Suprapubic skin (tissue), 4 donors: ENCODE data around the gene ROR2.

Experiments
- CTCF ChIP-seq, 2 donors: fragments of 200-600 bp in 1 of 2; fragments of 450-650 bp in 1 of 2; sonication (generic) in 1 of 2; IDR thresholded peaks; one replicate each; pipeline ENCODE4 v1.5.1; 2016 to 2019; ENCODE audit warnings: antibody characterized with exemption in 2 of 2, mild to moderate bottlenecking in 1 of 2, moderate library complexity in 1 of 2
- EP300 ChIP-seq: sonication (generic); formaldehyde crosslinking; IDR thresholded peaks from one replicate; pipeline ENCODE4 v1.6.1; 2017; ENCODE audit warnings: antibody characterized with exemption
- POLR2A ChIP-seq, 2 donors: fragments of 450-650 bp; IDR thresholded peaks; one replicate each; pipeline ENCODE4 v1.6.1; 2017; ENCODE audit warnings: antibody characterized with exemption in 2 of 2, mild to moderate bottlenecking in 2 of 2, moderate library complexity in 2 of 2
- POLR2AphosphoS5 ChIP-seq, 3 donors: sonication (generic); formaldehyde crosslinking; IDR thresholded peaks; one replicate each; pipeline ENCODE4 v1.6.1; 2017; ENCODE audit warnings: antibody characterized with exemption in 3 of 3

- TF ChIP-seq EP300, result no peak
- TF ChIP-seq CTCF (IDR thresholded peaks at IDR 0.05), result no peak
- no peak for TF ChIP-seq POLR2AphosphoS5 (IDR thresholded peaks at IDR 0.05)
- no peak for TF ChIP-seq POLR2A (IDR thresholded peaks at IDR 0.05)
Measured at GRCh38 chr9:91623004-91623403, 327.0 kb downstream of the ROR2 start.
